NCI-H2196 (cell line): ENCODE measurements around the gene SERF2.
A peak's percentile ranks its signal among the peaks of the same experiment; 100 is the strongest.
"Not testable (repeated sequence)": the region's sequence is repeated elsewhere in the genome, so short reads cannot be mapped to it uniquely, and the experiment has no call there.

Experiments used
- DNase-seq: peaks from one replicate; lab custom pipeline; 2025; ENCODE audit not compliant: unreplicated experiment; lab: John Stamatoyannopoulos, UW

The SERF2 gene

GRCh38 chr15:43826508-43827341, 34.6 kb downstream of the SERF2 start, which contains the start of gene WDR76:
WDR76 (plus strand) TSS chr15:43827002; CDS start chr15:43827033, 31 bp downstream.
- DNase-seq, result peak; percentile 78

- no peak for DNase-seq
Observed at GRCh38 chr15:43828061-43828657, 36.0 kb downstream of the SERF2 start.

GRCh38 chr15:43829951-43830540, 37.9 kb downstream of the SERF2 start:
- DNase-seq, result not testable (repeated sequence)

GRCh38 chr15:43830691-43831275, 38.7 kb downstream of the SERF2 start:
- not testable (repeated sequence) for DNase-seq

GRCh38 chr15:43831519-43832052, 39.5 kb downstream of the SERF2 start:
- DNase-seq, result not testable (repeated sequence)

- DNase-seq, result not testable (repeated sequence)
Observed at GRCh38 chr15:43832485-43832884, 40.4 kb downstream of the SERF2 start.

- DNase-seq, result no peak
Observed at GRCh38 chr15:43845421-43845820, 53.3 kb downstream of the SERF2 start.
